T-helper 1 cell treated with Interleukin-12 subunit alpha and Interleukin-12 subunit beta and Interleukin-4 antibody, amounts not matched to agents 30 μg/mL and 1 μg/mL, for 36 hours (primary cell): ENCODE data around the gene ATXN7.
A peak's percentile ranks its signal among the peaks of the same experiment; 100 is the strongest.

Experiments
- H3K27ac Mint-ChIP-seq: one replicate; pipeline ENCODE4 v1.8.0; 2021; ENCODE audit warnings: mild to moderate bottlenecking, mixed read lengths
- H3K27me3 Mint-ChIP-seq: one replicate; pipeline ENCODE4 v1.8.0; 2021; ENCODE audit warnings: low read depth, mixed read lengths
- H3K36me3 Mint-ChIP-seq: one replicate; pipeline ENCODE4 v1.8.0; 2021; ENCODE audit warnings: low read depth, mixed read lengths
- H3K4me1 Mint-ChIP-seq: one replicate; pipeline ENCODE4 v1.8.0; 2021; ENCODE audit warnings: low read depth, mixed read lengths
- H3K4me3 Mint-ChIP-seq: one replicate; pipeline ENCODE4 v1.8.0; 2021; ENCODE audit warnings: mild to moderate bottlenecking, moderate library complexity, mixed read lengths
- H3K9me3 Mint-ChIP-seq: one replicate; pipeline ENCODE4 v1.8.0; 2021; ENCODE audit warnings: mixed read lengths

The ATXN7 gene

GRCh38 chr3:63863150-63864007, at the start of gene ATXN7, which contains the start of gene THOC7:
ATXN7 (plus strand) TSS chr3:63863867; CDS start chr3:63912599, 48,732 bp downstream.
THOC7 (minus strand) TSS chr3:63863805; CDS start chr3:63863790, 15 bp downstream.
- Mint-ChIP-seq H3K27me3 (no peaks in the 10 kb centered on the region), H3K27ac (peak within 1 kb of the TSS; percentile 87), H3K4me1 (peaks cover 45% of the 10 kb centered on the region)

GRCh38 chr3:63814237-63814636, 49.4 kb upstream of the ATXN7 start:
- H3K27me3 Mint-ChIP-seq = no peaks in the 10 kb centered on the region
- no peaks in the 10 kb centered on the region for H3K4me1 Mint-ChIP-seq
- H3K9me3 Mint-ChIP-seq = no peaks in the 10 kb centered on the region
- H3K36me3 Mint-ChIP-seq = no peaks in the 10 kb centered on the region
- H3K27ac Mint-ChIP-seq = no peak overlapping the region
- H3K4me3 Mint-ChIP-seq = no peak overlapping the region

More at GRCh38 chr3:63863150-63864007, at the start of gene ATXN7, which contains the start of gene THOC7:
- H3K9me3 Mint-ChIP-seq = no peaks in the 10 kb centered on the region
- peak within 1 kb of the TSS; percentile 90 for H3K4me3 Mint-ChIP-seq
- H3K36me3 Mint-ChIP-seq = peaks cover 21% of the 10 kb centered on the region

GRCh38 chr3:63817225-63817624, 46.4 kb upstream of the ATXN7 start:
- Mint-ChIP-seq H3K27ac (no peak overlapping the region), H3K9me3 (no peaks in the 10 kb centered on the region), H3K4me1 (no peaks in the 10 kb centered on the region), H3K27me3 (no peaks in the 10 kb centered on the region), H3K4me3 (no peak overlapping the region), H3K36me3 (no peaks in the 10 kb centered on the region)

- Mint-ChIP-seq H3K4me1 (no peaks in the 10 kb centered on the region), H3K27ac (no peak overlapping the region), H3K27me3 (no peaks in the 10 kb centered on the region), H3K36me3 (no peaks in the 10 kb centered on the region), H3K4me3 (no peak overlapping the region), H3K9me3 (no peaks in the 10 kb centered on the region)
These were observed 45.2 kb upstream of the ATXN7 start for GRCh38 chr3:63818282-63819150.

- H3K36me3 Mint-ChIP-seq = no peaks in the 10 kb centered on the region
- H3K9me3 Mint-ChIP-seq = no peaks in the 10 kb centered on the region
- H3K4me3 Mint-ChIP-seq = no peak within 1 kb of the TSS
- H3K27me3 Mint-ChIP-seq = no peaks in the 10 kb centered on the region
- no peak within 1 kb of the TSS for H3K27ac Mint-ChIP-seq
- no peaks in the 10 kb centered on the region for H3K4me1 Mint-ChIP-seq
These were observed 44.6 kb upstream of the ATXN7 start, which contains the start of gene C3orf49 for GRCh38 chr3:63819151-63819398. C3orf49 (plus strand) TSS chr3:63819299; CDS start chr3:63819472, 173 bp downstream.

- Mint-ChIP-seq H3K36me3 (peaks cover 5% of the 10 kb centered on the region), H3K9me3 (no peaks in the 10 kb centered on the region), H3K27ac (no peak overlapping the region), H3K4me1 (no peaks in the 10 kb centered on the region), H3K27me3 (no peaks in the 10 kb centered on the region), H3K4me3 (no peak overlapping the region)
These were observed 39.4 kb upstream of the ATXN7 start for GRCh38 chr3:63824309-63824708.

GRCh38 chr3:63830526-63830925, 33.1 kb upstream of the ATXN7 start:
- no peak overlapping the region for H3K4me3 Mint-ChIP-seq
- H3K9me3 Mint-ChIP-seq = no peaks in the 10 kb centered on the region
- H3K36me3 Mint-ChIP-seq = peaks cover 21% of the 10 kb centered on the region
- H3K4me1 Mint-ChIP-seq = no peaks in the 10 kb centered on the region
- no peak overlapping the region for H3K27ac Mint-ChIP-seq
- no peaks in the 10 kb centered on the region for H3K27me3 Mint-ChIP-seq

GRCh38 chr3:63832395-63832794, 31.3 kb upstream of the ATXN7 start:
- peaks cover 23% of the 10 kb centered on the region for H3K36me3 Mint-ChIP-seq
- no peaks in the 10 kb centered on the region for H3K9me3 Mint-ChIP-seq
- no peak overlapping the region for H3K4me3 Mint-ChIP-seq
- H3K27me3 Mint-ChIP-seq = no peaks in the 10 kb centered on the region
- no peaks in the 10 kb centered on the region for H3K4me1 Mint-ChIP-seq
- H3K27ac Mint-ChIP-seq = no peak overlapping the region

GRCh38 chr3:63841704-63842103, 22.0 kb upstream of the ATXN7 start:
- Mint-ChIP-seq H3K36me3 (peaks cover 11% of the 10 kb centered on the region), H3K27ac (no peak overlapping the region), H3K9me3 (peaks cover 7% of the 10 kb centered on the region), H3K27me3 (no peaks in the 10 kb centered on the region), H3K4me3 (no peak overlapping the region), H3K4me1 (no peaks in the 10 kb centered on the region)

GRCh38 chr3:63842127-63842526, 21.5 kb upstream of the ATXN7 start:
- Mint-ChIP-seq H3K4me1 (no peaks in the 10 kb centered on the region), H3K9me3 (peaks cover 7% of the 10 kb centered on the region), H3K4me3 (no peak overlapping the region), H3K36me3 (peaks cover 11% of the 10 kb centered on the region), H3K27me3 (no peaks in the 10 kb centered on the region), H3K27ac (no peak overlapping the region)

- H3K4me3 Mint-ChIP-seq = no peak overlapping the region
- H3K9me3 Mint-ChIP-seq = peaks cover 7% of the 10 kb centered on the region
- H3K36me3 Mint-ChIP-seq = peaks cover 11% of the 10 kb centered on the region
- H3K27ac Mint-ChIP-seq = no peak overlapping the region
- no peaks in the 10 kb centered on the region for H3K4me1 Mint-ChIP-seq
- no peaks in the 10 kb centered on the region for H3K27me3 Mint-ChIP-seq
These were observed 18.5 kb upstream of the ATXN7 start for GRCh38 chr3:63845215-63845614.

GRCh38 chr3:63847718-63848450, 15.8 kb upstream of the ATXN7 start:
- H3K36me3 Mint-ChIP-seq = peaks cover 3% of the 10 kb centered on the region
- no peaks in the 10 kb centered on the region for H3K9me3 Mint-ChIP-seq
- H3K27ac Mint-ChIP-seq = no peak overlapping the region
- H3K4me1 Mint-ChIP-seq = no peaks in the 10 kb centered on the region
- H3K27me3 Mint-ChIP-seq = no peaks in the 10 kb centered on the region
- H3K4me3 Mint-ChIP-seq = no peak overlapping the region

GRCh38 chr3:63849175-63849574, 14.5 kb upstream of the ATXN7 start:
- Mint-ChIP-seq H3K27me3 (no peaks in the 10 kb centered on the region), H3K9me3 (no peaks in the 10 kb centered on the region), H3K4me3 (no peak overlapping the region), H3K36me3 (no peaks in the 10 kb centered on the region), H3K4me1 (no peaks in the 10 kb centered on the region), H3K27ac (no peak overlapping the region)

GRCh38 chr3:63851287-63851686, 12.4 kb upstream of the ATXN7 start:
- Mint-ChIP-seq H3K27ac (no peak overlapping the region), H3K27me3 (no peaks in the 10 kb centered on the region), H3K36me3 (no peaks in the 10 kb centered on the region), H3K4me3 (no peak overlapping the region), H3K9me3 (no peaks in the 10 kb centered on the region), H3K4me1 (peaks cover 8% of the 10 kb centered on the region)
